ENCODE data around the gene THPO.

Gene THPO

GRCh38 chr3:184417619-184418327 lies 39.8 kb upstream of the THPO start:
- TF ChIP-seq REST (IDR thresholded peaks at IDR 0.05; ENCODE audit: insufficient read depth in 1 of 2, low read depth in 2 of 2, low read length in 2 of 2), result no peak
- no peak for TF ChIP-seq SIN3A (IDR thresholded peaks at IDR 0.05; ENCODE audit: borderline replicate concordance, insufficient read depth, low read length)
- no peak for TF ChIP-seq FOXP2 (optimal IDR thresholded peaks at IDR 0.05; ENCODE audit: borderline replicate concordance, extremely low read depth, extremely low read length, insufficient read depth)
- TF ChIP-seq POLR2AphosphoS5 (IDR thresholded peaks at IDR 0.05; ENCODE audit: low read depth, low read length), result no peak
- no peak for TF ChIP-seq TAF1 (IDR thresholded peaks at IDR 0.05; ENCODE audit: borderline replicate concordance, insufficient read depth, low read length)

GRCh38 chr3:184415203-184415490 lies 37.1 kb upstream of the THPO start:
- TF ChIP-seq SIN3A (IDR thresholded peaks at IDR 0.05; ENCODE audit: borderline replicate concordance, insufficient read depth, low read length) (no peak), TAF1 (IDR thresholded peaks at IDR 0.05; ENCODE audit: borderline replicate concordance, insufficient read depth, low read length) (no peak), REST (IDR thresholded peaks at IDR 0.05; ENCODE audit: insufficient read depth in 1 of 2, low read depth in 2 of 2, low read length in 2 of 2) (no peak), POLR2AphosphoS5 (IDR thresholded peaks at IDR 0.05; ENCODE audit: low read depth, low read length) (no peak), FOXP2 (optimal IDR thresholded peaks at IDR 0.05; ENCODE audit: borderline replicate concordance, extremely low read depth, extremely low read length, insufficient read depth) (no peak)

- TF ChIP-seq POLR2AphosphoS5 (IDR thresholded peaks at IDR 0.05; ENCODE audit: low read depth, low read length) (no peak), REST (IDR thresholded peaks at IDR 0.05; ENCODE audit: insufficient read depth in 1 of 2, low read depth in 2 of 2, low read length in 2 of 2) (no peak), TAF1 (IDR thresholded peaks at IDR 0.05; ENCODE audit: borderline replicate concordance, insufficient read depth, low read length) (no peak), SIN3A (IDR thresholded peaks at IDR 0.05; ENCODE audit: borderline replicate concordance, insufficient read depth, low read length) (no peak), FOXP2 (optimal IDR thresholded peaks at IDR 0.05; ENCODE audit: borderline replicate concordance, extremely low read depth, extremely low read length, insufficient read depth) (no peak)
Observed at GRCh38 chr3:184414418-184415202, 36.6 kb upstream of the THPO start.

DNA sequence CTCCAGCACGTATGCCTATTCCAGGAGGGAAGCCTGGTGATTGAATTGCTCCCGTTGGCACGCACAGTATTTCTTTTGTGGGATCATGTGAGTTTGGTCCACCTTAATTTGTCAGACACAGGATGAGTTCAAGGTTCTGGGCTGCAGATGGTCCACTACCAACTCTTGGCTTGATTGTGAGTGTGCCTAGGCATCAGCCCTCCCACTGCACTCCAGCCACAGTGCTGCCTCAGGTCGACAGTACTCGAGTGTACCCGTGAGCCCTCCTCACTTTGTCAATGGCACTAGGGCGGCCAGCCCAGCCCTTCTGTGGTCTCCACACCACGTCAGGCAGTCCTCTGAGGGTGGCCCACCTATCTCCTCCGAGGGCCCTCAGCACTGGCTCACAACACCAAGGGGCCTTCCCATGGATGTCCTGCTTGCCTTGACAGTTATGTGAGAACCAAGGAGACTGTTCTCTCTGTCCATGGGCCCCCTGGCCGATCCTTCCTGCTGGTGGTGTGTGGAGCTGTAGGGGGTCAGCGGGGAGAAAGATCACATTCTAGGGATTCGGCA lies 32.0 kb upstream of the THPO start:
- TF ChIP-seq POLR2AphosphoS5 (IDR thresholded peaks at IDR 0.05; ENCODE audit: low read depth, low read length) (no peak), REST (IDR thresholded peaks at IDR 0.05; ENCODE audit: insufficient read depth in 1 of 2, low read depth in 2 of 2, low read length in 2 of 2) (no peak), SIN3A (IDR thresholded peaks at IDR 0.05; ENCODE audit: borderline replicate concordance, insufficient read depth, low read length) (no peak), FOXP2 (optimal IDR thresholded peaks at IDR 0.05; ENCODE audit: borderline replicate concordance, extremely low read depth, extremely low read length, insufficient read depth) (no peak), TAF1 (IDR thresholded peaks at IDR 0.05; ENCODE audit: borderline replicate concordance, insufficient read depth, low read length) (no peak)

All from PFSK-1 (cell line).